Endothelial cell (in vitro differentiated cells): ENCODE measurements around the gene MS4A7. TPM values are rescaled to one million over a fixed set of nuclear protein-coding genes. Genes with fewer than 3 reads are reported as not detected.

Experiments used
- DNase-seq: peaks from one replicate; pipeline ENCODE4 v3.0.0; 2021; ENCODE audit warnings: low spot score
- H3K27ac Mint-ChIP-seq: one replicate; pipeline ENCODE4 v1.8.0; 2021; ENCODE audit warnings: mixed read lengths, inconsistent platforms; ENCODE audit not compliant: unreplicated experiment
- H3K27me3 Mint-ChIP-seq: one replicate; pipeline ENCODE4 v1.8.0; 2021; ENCODE audit warnings: mild to moderate bottlenecking, moderate library complexity, mixed read lengths, inconsistent platforms; ENCODE audit not compliant: unreplicated experiment
- H3K36me3 Mint-ChIP-seq: one replicate; pipeline ENCODE4 v1.8.0; 2021; ENCODE audit warnings: mild to moderate bottlenecking, low read depth, mixed read lengths, inconsistent platforms; ENCODE audit not compliant: unreplicated experiment
- H3K4me1 Mint-ChIP-seq: one replicate; pipeline ENCODE4 v1.8.0; 2021; ENCODE audit warnings: mild to moderate bottlenecking, mixed read lengths, inconsistent platforms; ENCODE audit not compliant: unreplicated experiment
- H3K4me3 Mint-ChIP-seq: one replicate; pipeline ENCODE4 v1.8.0; 2021; ENCODE audit warnings: mild to moderate bottlenecking, mixed read lengths, inconsistent platforms; ENCODE audit not compliant: unreplicated experiment
- H3K9me3 Mint-ChIP-seq: one replicate; pipeline ENCODE4 v1.8.0; 2021; ENCODE audit warnings: mixed read lengths, inconsistent platforms; ENCODE audit not compliant: unreplicated experiment
- CTCF ChIP-seq: fragments of 200-600 bp; sonication (generic); IDR thresholded peaks from one replicate; pipeline ENCODE4 v1.5.0; 2021; ENCODE audit warnings: antibody characterized with exemption; ENCODE audit not compliant: unreplicated experiment
- total RNA-seq: library from RNA; stranded (reverse); fragmentation: NEBNext Ultra II Directional; extraction: Animal tissue kit (Norgen Biotek cat#: 25700); gene quantifications from one replicate; pipeline ENCODE4 v1.2.1, GENCODE V29; 2021; ENCODE audit not compliant: unreplicated experiment

MS4A7 gene
- total RNA-seq, 1 donor from 2014 or later: not detected

GRCh38 chr11:60348116-60348515, 30.2 kb upstream of the MS4A7 start:
- no peaks in the 10 kb centered on the region for H3K9me3 Mint-ChIP-seq
- H3K27ac Mint-ChIP-seq: no peak overlapping the region
- peaks cover 9% of the 10 kb centered on the region for H3K4me1 Mint-ChIP-seq
- DNase-seq: no peak
- H3K36me3 Mint-ChIP-seq: no peaks in the 10 kb centered on the region
- H3K27me3 Mint-ChIP-seq: no peaks in the 10 kb centered on the region
- no peak overlapping the region for H3K4me3 Mint-ChIP-seq
- TF ChIP-seq CTCF: no peak

DNA sequence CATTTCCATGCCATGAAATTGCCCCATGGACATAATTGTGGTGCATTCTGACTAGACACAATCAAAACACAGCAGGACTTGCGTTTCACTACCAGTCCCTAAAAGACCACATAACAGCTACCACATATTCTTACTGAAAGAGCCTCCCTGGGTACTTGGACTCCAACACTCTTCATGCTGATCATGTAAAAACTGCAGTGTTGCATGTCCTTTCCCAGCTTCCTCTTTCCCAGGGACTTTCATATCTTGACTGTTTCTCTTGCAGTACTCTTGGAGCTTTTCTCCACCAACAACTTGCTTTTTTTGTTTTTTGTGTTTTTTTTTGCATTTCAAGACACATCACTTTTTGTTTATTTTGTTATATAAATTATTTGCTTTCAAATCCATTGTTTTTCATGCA, 28.3 kb upstream of the MS4A7 start:
- peaks cover 9% of the 10 kb centered on the region for H3K4me1 Mint-ChIP-seq
- no peaks in the 10 kb centered on the region for H3K9me3 Mint-ChIP-seq
- no peak for DNase-seq
- H3K27me3 Mint-ChIP-seq: no peaks in the 10 kb centered on the region
- no peak overlapping the region for H3K27ac Mint-ChIP-seq
- H3K36me3 Mint-ChIP-seq: no peaks in the 10 kb centered on the region
- no peak overlapping the region for H3K4me3 Mint-ChIP-seq
- TF ChIP-seq CTCF: no peak

- no peak for DNase-seq
- no peak for TF ChIP-seq CTCF
- Mint-ChIP-seq H3K27me3 (no peaks in the 10 kb centered on the region), H3K9me3 (no peaks in the 10 kb centered on the region), H3K4me1 (no peaks in the 10 kb centered on the region), H3K4me3 (no peak overlapping the region), H3K27ac (no peak overlapping the region), H3K36me3 (peaks cover 4% of the 10 kb centered on the region)
Measured at GRCh38 chr11:60357771-60358170, 20.6 kb upstream of the MS4A7 start.

- Mint-ChIP-seq H3K27ac (no peak overlapping the region), H3K27me3 (peaks cover 2% of the 10 kb centered on the region), H3K9me3 (no peaks in the 10 kb centered on the region), H3K36me3 (peaks cover 4% of the 10 kb centered on the region), H3K4me1 (peaks cover 3% of the 10 kb centered on the region), H3K4me3 (no peak overlapping the region)
- TF ChIP-seq CTCF: no peak
- no peak for DNase-seq
Measured at GRCh38 chr11:60360621-60361020, 17.7 kb upstream of the MS4A7 start.

DNA sequence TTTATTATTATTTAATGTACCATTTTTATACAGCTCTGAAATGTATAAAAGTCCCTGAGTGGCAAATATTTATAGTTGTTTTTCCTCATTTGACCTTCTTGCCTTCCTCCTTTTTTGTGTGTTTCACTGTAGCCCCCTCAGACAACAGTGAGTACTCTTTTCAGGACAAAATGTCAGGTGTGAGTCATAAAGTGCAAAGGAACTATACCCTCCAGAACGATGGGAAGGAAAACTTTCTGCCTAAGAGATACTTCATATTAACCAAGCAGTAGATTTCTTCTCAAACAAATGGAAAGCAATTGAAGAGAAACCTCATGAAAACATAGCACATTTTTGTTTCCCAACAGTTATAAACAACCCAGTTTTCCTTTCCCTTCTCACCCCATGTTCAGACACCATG, 16.1 kb upstream of the MS4A7 start:
- Mint-ChIP-seq H3K27me3 (peaks cover 2% of the 10 kb centered on the region), H3K36me3 (peaks cover 4% of the 10 kb centered on the region), H3K4me1 (peaks cover 3% of the 10 kb centered on the region), H3K4me3 (no peak overlapping the region), H3K27ac (no peak overlapping the region), H3K9me3 (no peaks in the 10 kb centered on the region)
- no peak for TF ChIP-seq CTCF
- DNase-seq: no peak
